ENCODE measurements around the gene CTRL. TPM values are rescaled to one million over a fixed set of nuclear protein-coding genes. Genes with fewer than 3 reads are reported as not detected.

The CTRL gene
- total and polyA plus RNA-seq, 4 donors: 1.0 to 2.5 (median 2.0) TPM; not detected in 1

GRCh38 chr16:67963292-67963661 lies 31.6 kb upstream of the CTRL start:
- 77 to 86% methylated on average over 2 of the region's 2 CpGs for WGBS, 2 donors
- H3K9ac ChIP-seq (ENCODE audit: insufficient read depth in 1 of 2, low read length in 2 of 2): no peak overlapping the region
- H3K36me3 ChIP-seq (ENCODE audit: control insufficient read depth in 4 of 4, insufficient read depth in 4 of 4, low read length in 4 of 4): peaks cover 2 to 43% (median 23%) of the 10 kb centered on the region in 4 donors
- H3K9me3 ChIP-seq (ENCODE audit: control insufficient read depth in 4 of 4, insufficient read depth in 3 of 4, low read length in 3 of 4): no peaks in the 10 kb centered on the region
- TF ChIP-seq CTCF (IDR thresholded peaks at IDR 0.05; ENCODE audit: control extremely low read depth, extremely low read depth): no peak
- no peaks in the 10 kb centered on the region for H3K27me3 ChIP-seq (ENCODE audit: control insufficient read depth in 3 of 3, insufficient read depth in 3 of 3, low read length in 2 of 3)
- ATAC-seq (ENCODE audit: insufficient read depth, low FRiP score): no peak
- H3K4me1 ChIP-seq (ENCODE audit: control insufficient read depth in 5 of 5, insufficient read depth in 5 of 5, low read length in 5 of 5): peaks cover 12 to 56% (median 25%) of the 10 kb centered on the region in 5 donors
- H3K4me3 ChIP-seq: no peak overlapping the region
- no peak for DNase-seq
- peak overlapping the region; percentile 48 to 54 for H3K27ac ChIP-seq (ENCODE audit: low read depth in 1 of 2, low read length in 1 of 2)

GRCh38 chr16:67962135-67962534 lies 30.5 kb upstream of the CTRL start:
- WGBS, 2 donors: 96 to 98% methylated on average over 8 of the region's 8 CpGs
- H3K9ac ChIP-seq (ENCODE audit: insufficient read depth in 1 of 2, low read length in 2 of 2): no peak overlapping the region
- no peaks in the 10 kb centered on the region for H3K27me3 ChIP-seq (ENCODE audit: control insufficient read depth in 3 of 3, insufficient read depth in 3 of 3, low read length in 2 of 3)
- H3K4me1 ChIP-seq (ENCODE audit: control insufficient read depth in 5 of 5, insufficient read depth in 5 of 5, low read length in 5 of 5): peaks cover 10 to 55% (median 18%) of the 10 kb centered on the region in 5 donors
- H3K9me3 ChIP-seq (ENCODE audit: control insufficient read depth in 4 of 4, insufficient read depth in 3 of 4, low read length in 3 of 4): no peaks in the 10 kb centered on the region
- H3K36me3 ChIP-seq (ENCODE audit: control insufficient read depth in 4 of 4, insufficient read depth in 4 of 4, low read length in 4 of 4): peaks cover 9 to 50% (median 28%) of the 10 kb centered on the region in 4 donors
- H3K27ac ChIP-seq (ENCODE audit: low read depth in 1 of 2, low read length in 1 of 2): peak overlapping the region in 1 of 2 donors; percentile 9
- H3K4me3 ChIP-seq: no peak overlapping the region
- DNase-seq: no peak
- ATAC-seq (ENCODE audit: insufficient read depth, low FRiP score): no peak
- TF ChIP-seq CTCF (IDR thresholded peaks at IDR 0.05; ENCODE audit: control extremely low read depth, extremely low read depth): no peak

GRCh38 chr16:67961551-67961957 lies 29.9 kb upstream of the CTRL start:
- Histone ChIP-seq H3K4me1 (ENCODE audit: control insufficient read depth in 5 of 5, insufficient read depth in 5 of 5, low read length in 5 of 5) (peaks cover 4 to 49% (median 13%) of the 10 kb centered on the region in 5 donors), H3K9ac (ENCODE audit: insufficient read depth in 1 of 2, low read length in 2 of 2) (no peak overlapping the region), H3K27ac (ENCODE audit: low read depth in 1 of 2, low read length in 1 of 2) (peak overlapping the region; percentile 29 to 77), H3K9me3 (ENCODE audit: control insufficient read depth in 4 of 4, insufficient read depth in 3 of 4, low read length in 3 of 4) (no peaks in the 10 kb centered on the region), H3K27me3 (ENCODE audit: control insufficient read depth in 3 of 3, insufficient read depth in 3 of 3, low read length in 2 of 3) (no peaks in the 10 kb centered on the region), H3K36me3 (ENCODE audit: control insufficient read depth in 4 of 4, insufficient read depth in 4 of 4, low read length in 4 of 4) (peaks cover 9 to 50% (median 28%) of the 10 kb centered on the region in 4 donors), H3K4me3 (no peak overlapping the region)
- TF ChIP-seq CTCF (IDR thresholded peaks at IDR 0.05; ENCODE audit: control extremely low read depth, extremely low read depth): no peak
- no peak for ATAC-seq (ENCODE audit: insufficient read depth, low FRiP score)
- 71 to 82% methylated on average over 13 of the region's 13 CpGs for WGBS, 2 donors
- no peak for DNase-seq
